Mesodermal cell (in vitro differentiated cells): ENCODE data around the gene CEP44.

ENCODE experiments used
- H3K27ac ChIP-seq: 2 replicates; pipeline ENCODE4 v1.7.0; 2013; ENCODE audit warnings: mild to moderate bottlenecking, low read depth, low read length, moderate library complexity; ENCODE audit not compliant: severe bottlenecking
- H3K36me3 ChIP-seq: 2 replicates; pipeline ENCODE4 v1.7.1; 2013; ENCODE audit warnings: mild to moderate bottlenecking, low read length, moderate library complexity; ENCODE audit not compliant: control insufficient read depth, insufficient read depth
- H3K4me1 ChIP-seq: one replicate; pipeline ENCODE4 v1.7.1; 2013; ENCODE audit warnings: mild to moderate bottlenecking, low read length; ENCODE audit not compliant: insufficient read depth, control insufficient read depth, poor library complexity, severe bottlenecking
- H3K4me3 ChIP-seq: 2 replicates; pipeline ENCODE4 v1.7.0; 2013; ENCODE audit warnings: low read length, control low read depth, mild to moderate bottlenecking; ENCODE audit not compliant: insufficient read depth, poor library complexity, severe bottlenecking; ENCODE audit errors: extremely low read depth
- H3K9me3 ChIP-seq: 2 replicates; pipeline ENCODE4 v1.7.1; 2013; ENCODE audit warnings: mild to moderate bottlenecking, low read length, moderate library complexity; ENCODE audit not compliant: control insufficient read depth
- WGBS, 2 experiments: methylation state at CpG; one replicate each; pipeline ENCODE4 v1.1.5; 2013; ENCODE audit warnings: missing lambda C conversion rate in 2 of 2; ENCODE audit not compliant: insufficient coverage in 2 of 2; 5-methylcytosine and 5-hydroxymethylcytosine counted together

CEP44 gene

GRCh38 chr4:174381440-174381800, 97.7 kb downstream of the CEP44 start:
- Histone ChIP-seq H3K27ac (no peak overlapping the region), H3K36me3 (no peaks in the 10 kb centered on the region), H3K4me3 (no peak overlapping the region), H3K9me3 (no peaks in the 10 kb centered on the region), H3K4me1 (peaks cover 8% of the 10 kb centered on the region)
- WGBS, 2 experiments: 50% methylated on average over 1 of the region's 1 CpG; no CpG with 5 or more reads in 1 of the 2 experiments
